Hepatocyte (in vitro differentiated cells): ENCODE data around the gene ATP2B1.

Experiments used
- EZH2 ChIP-seq: fragments of 200-600 bp; sonication (generic); IDR thresholded peaks from 2 replicates; pipeline ENCODE4 v1.6.1; 2016; ENCODE audit warnings: antibody characterized with exemption, mild to moderate bottlenecking, borderline replicate concordance
- EZH2phosphoT487 ChIP-seq: fragments of 200-600 bp; sonication (generic); IDR thresholded peaks from one replicate; pipeline ENCODE4 v1.6.1; 2018; ENCODE audit warnings: antibody characterized with exemption, mild to moderate bottlenecking, low read depth, moderate library complexity; ENCODE audit not compliant: unreplicated experiment, severe bottlenecking
- TF ChIP-seq, protein P1 (sequence below): fragments of 200-600 bp; sonication (generic); IDR thresholded peaks from 2 replicates; pipeline ENCODE4 v1.5.1; 2016; ENCODE audit warnings: antibody characterized with exemption, mild to moderate bottlenecking; ENCODE audit not compliant: poor library complexity

GRCh38 chr12:89662623-89663022 lies 46.0 kb downstream of the ATP2B1 start:
- TF ChIP-seq, protein P1, sequence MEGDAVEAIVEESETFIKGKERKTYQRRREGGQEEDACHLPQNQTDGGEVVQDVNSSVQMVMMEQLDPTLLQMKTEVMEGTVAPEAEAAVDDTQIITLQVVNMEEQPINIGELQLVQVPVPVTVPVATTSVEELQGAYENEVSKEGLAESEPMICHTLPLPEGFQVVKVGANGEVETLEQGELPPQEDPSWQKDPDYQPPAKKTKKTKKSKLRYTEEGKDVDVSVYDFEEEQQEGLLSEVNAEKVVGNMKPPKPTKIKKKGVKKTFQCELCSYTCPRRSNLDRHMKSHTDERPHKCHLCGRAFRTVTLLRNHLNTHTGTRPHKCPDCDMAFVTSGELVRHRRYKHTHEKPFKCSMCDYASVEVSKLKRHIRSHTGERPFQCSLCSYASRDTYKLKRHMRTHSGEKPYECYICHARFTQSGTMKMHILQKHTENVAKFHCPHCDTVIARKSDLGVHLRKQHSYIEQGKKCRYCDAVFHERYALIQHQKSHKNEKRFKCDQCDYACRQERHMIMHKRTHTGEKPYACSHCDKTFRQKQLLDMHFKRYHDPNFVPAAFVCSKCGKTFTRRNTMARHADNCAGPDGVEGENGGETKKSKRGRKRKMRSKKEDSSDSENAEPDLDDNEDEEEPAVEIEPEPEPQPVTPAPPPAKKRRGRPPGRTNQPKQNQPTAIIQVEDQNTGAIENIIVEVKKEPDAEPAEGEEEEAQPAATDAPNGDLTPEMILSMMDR: no peak
- TF ChIP-seq EZH2 (no peak), EZH2phosphoT487 (no peak)
